Fibroblast of pulmonary artery (primary cell): ENCODE data around the gene IER3IP1.
"Not testable (repeated sequence)": the region's sequence is repeated elsewhere in the genome, so short reads cannot be mapped to it uniquely, and the experiment has no call there.

Experiments used
- DNase-seq: peaks from one replicate; pipeline ENCODE4 v3.0.0-alpha.2; 2010; ENCODE audit warnings: low read depth
- H3K4me3 ChIP-seq: replicated peaks from 2 replicates; pipeline ENCODE4 v1.5.1; 2011; ENCODE audit warnings: low read depth, mild to moderate bottlenecking, control low read depth, low read length, moderate library complexity
- TF ChIP-seq, protein P1 (sequence below): IDR thresholded peaks from 2 replicates; pipeline ENCODE4 v1.5.1; 2011; ENCODE audit warnings: mild to moderate bottlenecking, control low read depth, low read length, inconsistent platforms; ENCODE audit errors: missing control alignments

IER3IP1 gene

DNA sequence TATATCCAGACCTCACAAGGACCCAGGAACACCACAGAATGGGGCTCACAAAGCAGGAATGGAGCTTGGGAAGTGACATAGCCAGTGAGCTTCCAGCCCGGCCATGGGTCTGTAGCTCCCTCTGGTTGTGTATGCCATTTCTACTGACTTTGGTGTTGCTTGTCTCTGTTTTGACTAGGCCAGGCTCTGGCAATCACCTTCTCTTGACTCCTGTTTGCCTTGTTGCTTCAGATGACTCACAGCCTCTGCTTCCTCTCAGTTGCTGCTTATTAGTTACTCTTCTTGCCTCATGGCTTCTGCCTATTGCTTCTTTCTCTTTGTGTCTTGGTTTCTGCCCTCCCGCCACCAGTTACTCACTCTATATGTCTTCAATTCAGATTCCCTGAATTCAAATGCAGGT is 15.8 kb upstream of the IER3IP1 start:
- TF ChIP-seq, protein P1, sequence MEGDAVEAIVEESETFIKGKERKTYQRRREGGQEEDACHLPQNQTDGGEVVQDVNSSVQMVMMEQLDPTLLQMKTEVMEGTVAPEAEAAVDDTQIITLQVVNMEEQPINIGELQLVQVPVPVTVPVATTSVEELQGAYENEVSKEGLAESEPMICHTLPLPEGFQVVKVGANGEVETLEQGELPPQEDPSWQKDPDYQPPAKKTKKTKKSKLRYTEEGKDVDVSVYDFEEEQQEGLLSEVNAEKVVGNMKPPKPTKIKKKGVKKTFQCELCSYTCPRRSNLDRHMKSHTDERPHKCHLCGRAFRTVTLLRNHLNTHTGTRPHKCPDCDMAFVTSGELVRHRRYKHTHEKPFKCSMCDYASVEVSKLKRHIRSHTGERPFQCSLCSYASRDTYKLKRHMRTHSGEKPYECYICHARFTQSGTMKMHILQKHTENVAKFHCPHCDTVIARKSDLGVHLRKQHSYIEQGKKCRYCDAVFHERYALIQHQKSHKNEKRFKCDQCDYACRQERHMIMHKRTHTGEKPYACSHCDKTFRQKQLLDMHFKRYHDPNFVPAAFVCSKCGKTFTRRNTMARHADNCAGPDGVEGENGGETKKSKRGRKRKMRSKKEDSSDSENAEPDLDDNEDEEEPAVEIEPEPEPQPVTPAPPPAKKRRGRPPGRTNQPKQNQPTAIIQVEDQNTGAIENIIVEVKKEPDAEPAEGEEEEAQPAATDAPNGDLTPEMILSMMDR = no peak
- no peak overlapping the region for H3K4me3 ChIP-seq
- peak; percentile 43 for DNase-seq

DNA sequence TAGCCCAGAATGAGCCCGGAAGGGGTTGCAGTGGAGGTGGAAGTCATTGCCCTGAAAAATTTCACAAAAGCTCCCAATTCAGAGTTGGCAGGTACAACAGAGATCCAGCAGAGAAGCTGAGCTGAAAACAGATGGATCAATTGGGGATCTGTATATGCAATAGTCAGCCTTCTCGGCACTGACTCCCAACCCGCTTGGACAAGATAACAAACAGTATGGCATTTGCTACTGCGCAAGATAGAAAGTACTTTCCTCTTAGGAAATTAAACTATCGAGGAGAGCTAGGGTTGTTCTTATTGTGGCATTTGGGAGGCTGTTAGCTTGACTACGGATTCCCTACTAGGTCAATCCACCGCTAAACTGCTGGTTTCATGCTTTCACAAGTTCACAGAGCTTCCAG is 11.6 kb upstream of the IER3IP1 start:
- no peak for DNase-seq
- TF ChIP-seq, protein P1 = no peak

DNA sequence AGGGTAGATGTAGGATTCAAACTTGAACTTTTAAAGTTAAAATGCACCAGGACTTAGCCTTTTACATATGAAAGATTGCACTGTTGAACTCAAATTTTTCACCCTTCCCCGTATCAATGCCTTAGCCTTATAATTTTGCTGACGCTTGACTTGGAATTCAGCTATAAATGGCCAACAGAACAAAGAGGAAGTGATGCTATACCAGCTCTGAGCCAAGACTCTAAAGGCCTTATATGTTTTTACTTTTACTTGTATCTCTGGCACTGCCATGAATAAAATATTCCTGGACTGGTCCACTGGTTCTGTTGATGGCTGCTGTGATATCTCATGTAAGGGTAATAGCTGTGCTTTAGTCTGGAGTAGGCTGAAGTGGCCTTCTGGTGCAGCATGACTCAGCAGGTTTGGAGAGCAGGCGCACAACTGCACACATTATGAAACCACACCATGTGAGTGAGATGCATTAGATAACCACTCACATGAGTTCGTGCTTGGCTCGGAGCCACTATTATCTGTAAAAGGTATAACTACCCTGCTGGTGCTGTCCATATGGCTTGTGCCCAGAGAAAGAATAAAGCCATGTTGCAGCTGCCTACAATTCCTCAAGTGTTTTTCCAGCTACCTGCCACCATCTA is 8.4 kb upstream of the IER3IP1 start:
- DNase-seq = peak; percentile 70
- H3K4me3 ChIP-seq = no peak overlapping the region
- TF ChIP-seq, protein P1 = no peak

More for the DNA sequence above, 11.6 kb upstream of the IER3IP1 start:
- no peak overlapping the region for H3K4me3 ChIP-seq

DNA sequence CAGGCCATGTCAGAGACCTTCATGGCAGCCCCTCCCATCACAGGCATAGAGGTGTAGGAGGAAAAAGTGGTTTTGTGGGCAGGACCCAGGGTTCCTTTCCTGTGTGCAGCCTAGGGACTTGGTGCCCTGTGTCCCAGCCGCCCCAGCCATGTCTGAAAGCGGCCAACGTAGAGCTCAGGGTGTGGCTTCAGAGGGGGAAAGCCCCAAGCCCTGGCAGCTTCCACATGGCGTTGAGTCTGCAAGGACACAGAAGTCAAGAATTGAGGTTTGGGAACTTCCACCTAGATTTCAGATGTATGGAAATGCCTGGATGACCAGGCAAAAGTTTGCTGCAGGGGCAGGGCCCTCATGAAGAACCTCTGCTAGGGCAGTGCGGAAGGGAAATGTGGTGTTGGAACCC is 6.0 kb upstream of the IER3IP1 start:
- not testable (repeated sequence) for DNase-seq, H3K4me3 ChIP-seq

DNA sequence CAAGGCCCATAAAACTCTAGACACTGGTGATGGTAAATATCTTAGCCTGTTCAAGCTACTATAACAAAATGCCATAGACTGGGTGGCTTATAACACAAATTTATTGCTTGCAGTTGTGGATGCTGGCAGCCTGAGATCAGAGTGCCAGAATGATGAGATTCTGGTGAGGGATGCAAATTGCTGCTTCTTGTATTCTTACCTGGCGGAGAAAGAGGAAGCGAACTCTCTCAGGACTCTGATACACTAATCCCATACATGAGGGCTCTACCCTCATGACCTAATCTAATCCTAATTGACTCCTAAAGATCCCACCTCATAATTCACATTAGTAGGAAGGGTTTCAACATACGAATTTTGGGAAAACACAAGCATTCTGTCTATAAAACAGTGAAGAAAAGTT is 4.6 kb upstream of the IER3IP1 start:
- DNase-seq = no peak
- TF ChIP-seq, protein P1 = no peak
- no peak overlapping the region for H3K4me3 ChIP-seq

DNA sequence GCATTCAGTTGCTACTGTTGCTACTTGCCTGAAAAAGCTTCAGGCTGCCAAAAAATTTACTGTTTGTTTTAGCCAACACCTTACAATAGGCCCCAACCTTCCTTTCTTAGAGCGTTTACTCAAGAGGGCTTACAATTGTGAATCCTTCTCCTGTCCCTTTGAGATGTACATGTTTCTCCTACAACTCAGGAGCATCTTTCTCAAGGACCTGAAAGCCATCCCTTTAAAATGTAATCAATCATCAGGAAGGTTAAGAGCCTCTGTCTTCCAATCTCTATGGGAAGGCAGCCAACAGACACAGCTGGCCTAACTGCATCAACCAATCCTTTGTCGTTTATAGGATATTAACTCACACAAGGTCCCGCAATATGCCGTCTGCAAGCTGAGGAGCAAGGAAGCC is 3.4 kb upstream of the IER3IP1 start:
- H3K4me3 ChIP-seq = no peak overlapping the region
- TF ChIP-seq, protein P1 = no peak
- no peak for DNase-seq

DNA sequence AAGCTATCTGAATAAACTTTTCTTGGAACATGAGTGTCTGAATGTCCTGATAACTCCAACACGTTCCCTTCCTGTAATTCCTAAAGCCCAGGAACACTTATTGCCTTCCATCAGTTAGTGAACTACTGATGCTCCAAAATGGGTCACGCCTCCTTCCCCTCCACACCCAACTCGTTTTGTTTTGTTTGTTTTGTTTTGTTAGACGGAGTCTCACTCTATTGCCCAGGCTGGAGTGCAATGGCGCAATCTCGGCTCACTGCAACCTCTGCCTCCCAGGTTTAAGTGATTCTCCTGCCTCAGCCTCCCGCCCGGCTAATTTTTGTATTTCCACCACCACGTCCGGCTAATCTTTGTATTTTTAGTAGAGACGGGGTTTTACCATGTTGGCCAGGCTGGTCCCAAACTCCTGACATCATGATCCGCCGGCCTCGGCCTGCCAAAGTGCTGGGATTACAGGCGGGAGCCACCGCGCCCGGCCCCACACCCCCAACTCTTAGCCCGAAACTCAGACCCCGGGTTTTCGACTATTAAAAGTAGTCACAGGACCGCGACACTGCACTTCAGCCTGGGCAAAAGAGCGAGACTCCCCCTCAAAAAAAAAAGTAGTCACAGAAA is 774 bp downstream of the IER3IP1 start:
- TF ChIP-seq, protein P1 = no peak
- peak; percentile 10 for DNase-seq
- H3K4me3 ChIP-seq = peak overlapping the region; percentile 96
